A549 treated with DMSO at 1 μM for 4 hours (cell line): ENCODE results near the gene SMYD5. TPM values are rescaled to one million over a fixed set of nuclear protein-coding genes. Genes with fewer than 3 reads are reported as not detected.

Source experiments
- total RNA-seq: library from RNA; stranded (reverse); fragments of 200-300 nt; extraction: Qiagen RNA extraction; gene quantifications from 5 replicates; pipeline ENCODE4 v1.2.3, GENCODE V29; 2022; ENCODE audit warnings: low read depth

Gene SMYD5
- 56.0 to 59.8 TPM (median 57.6 TPM) in 5 replicates for total RNA-seq

DNA sequence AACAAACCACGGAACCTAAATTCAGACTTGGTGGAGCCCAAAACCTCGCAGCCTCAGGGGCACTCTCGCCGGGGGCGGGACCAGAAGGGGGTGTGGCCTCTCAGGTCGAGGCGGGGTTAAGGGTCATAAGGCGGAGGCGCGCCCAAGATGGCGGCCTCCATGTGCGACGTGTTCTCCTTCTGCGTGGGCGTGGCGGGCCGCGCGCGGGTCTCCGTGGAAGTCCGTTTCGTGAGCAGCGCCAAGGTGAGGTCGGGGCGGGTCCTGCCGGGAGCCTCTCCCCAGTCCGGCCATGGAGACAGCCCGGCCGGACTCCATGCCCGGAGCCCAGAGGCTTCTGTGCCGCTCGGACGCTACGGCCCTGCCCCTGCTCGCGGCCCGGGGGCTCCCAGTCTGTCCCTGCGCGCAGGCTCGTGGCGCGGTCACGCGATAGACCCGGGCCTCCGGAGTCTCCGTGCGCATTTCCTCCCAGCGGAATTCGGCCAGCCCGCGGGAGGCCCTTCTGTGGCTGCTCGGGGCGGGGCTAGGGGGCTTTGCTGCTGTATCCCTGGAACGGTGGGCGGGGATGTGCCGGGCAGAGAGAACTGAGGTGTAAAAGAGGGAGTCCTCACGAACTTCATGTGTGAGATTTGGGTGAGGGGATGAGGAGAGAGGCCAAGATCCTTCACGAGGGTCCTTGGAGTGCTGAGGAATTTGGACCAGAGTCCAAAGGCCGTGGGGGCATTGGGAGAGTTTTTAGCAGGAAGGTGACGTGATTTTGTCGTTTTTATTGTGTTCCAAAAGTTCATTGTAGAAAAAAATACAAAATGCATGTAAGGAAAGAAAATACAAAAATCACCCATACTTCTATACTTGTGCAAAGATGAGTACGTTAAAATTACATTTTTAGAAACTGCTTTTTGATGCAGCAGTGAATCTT is at the start of gene SMYD5:
Gene SMYD5, plus strand, starts transcription at position 126 of the 916 bp plus-strand sequence. Its CDS starts 22 bp downstream, at position 148.

DNA sequence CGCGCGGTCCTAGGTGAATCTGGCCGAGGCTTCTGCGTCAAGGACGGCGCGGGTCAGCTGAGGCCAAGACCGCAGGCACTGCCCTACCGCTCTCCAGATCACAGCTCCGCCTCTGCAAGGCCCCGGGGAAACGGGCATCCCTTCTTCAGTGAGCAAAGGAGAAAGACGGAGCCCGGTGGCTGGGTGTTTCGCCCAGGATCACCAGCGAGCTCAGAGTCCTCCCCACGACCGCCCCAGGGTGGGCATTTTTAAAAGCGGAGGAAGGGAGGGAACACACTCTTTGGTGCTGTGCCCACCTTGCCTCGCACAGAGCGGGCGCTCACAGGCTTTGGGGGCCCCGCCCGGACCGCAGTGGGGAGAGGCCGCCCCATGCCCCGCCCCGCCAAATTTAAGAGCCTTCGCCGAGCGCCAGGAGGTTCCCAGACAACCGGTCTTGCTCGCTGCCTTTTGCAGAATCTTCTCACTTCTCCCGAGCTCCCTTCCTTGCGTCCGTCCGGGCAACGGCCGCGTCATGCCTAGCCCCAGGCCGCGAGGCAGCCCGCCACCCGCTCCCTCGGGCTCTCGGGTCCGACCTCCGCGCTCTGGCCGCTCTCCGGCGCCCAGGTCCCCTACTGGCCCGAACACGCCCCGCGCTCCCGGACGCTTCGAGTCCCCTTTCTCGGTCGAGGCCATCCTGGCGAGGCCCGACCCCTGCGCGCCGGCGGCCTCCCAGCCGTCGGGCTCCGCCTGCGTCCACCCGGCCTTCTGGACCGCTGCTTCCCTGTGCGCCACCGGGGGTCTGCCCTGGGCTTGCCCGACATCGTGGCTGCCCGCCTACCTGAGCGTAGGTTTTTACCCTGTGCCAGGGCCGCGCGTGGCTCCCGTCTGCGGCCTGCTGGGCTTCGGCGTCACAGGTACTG is 11.6 kb upstream of the SMYD5 start, which contains the start of gene NOTO:
Gene NOTO, plus strand, starts transcription at position 419 of the 899 bp plus-strand sequence. Its CDS starts 93 bp downstream, at position 512.

DNA sequence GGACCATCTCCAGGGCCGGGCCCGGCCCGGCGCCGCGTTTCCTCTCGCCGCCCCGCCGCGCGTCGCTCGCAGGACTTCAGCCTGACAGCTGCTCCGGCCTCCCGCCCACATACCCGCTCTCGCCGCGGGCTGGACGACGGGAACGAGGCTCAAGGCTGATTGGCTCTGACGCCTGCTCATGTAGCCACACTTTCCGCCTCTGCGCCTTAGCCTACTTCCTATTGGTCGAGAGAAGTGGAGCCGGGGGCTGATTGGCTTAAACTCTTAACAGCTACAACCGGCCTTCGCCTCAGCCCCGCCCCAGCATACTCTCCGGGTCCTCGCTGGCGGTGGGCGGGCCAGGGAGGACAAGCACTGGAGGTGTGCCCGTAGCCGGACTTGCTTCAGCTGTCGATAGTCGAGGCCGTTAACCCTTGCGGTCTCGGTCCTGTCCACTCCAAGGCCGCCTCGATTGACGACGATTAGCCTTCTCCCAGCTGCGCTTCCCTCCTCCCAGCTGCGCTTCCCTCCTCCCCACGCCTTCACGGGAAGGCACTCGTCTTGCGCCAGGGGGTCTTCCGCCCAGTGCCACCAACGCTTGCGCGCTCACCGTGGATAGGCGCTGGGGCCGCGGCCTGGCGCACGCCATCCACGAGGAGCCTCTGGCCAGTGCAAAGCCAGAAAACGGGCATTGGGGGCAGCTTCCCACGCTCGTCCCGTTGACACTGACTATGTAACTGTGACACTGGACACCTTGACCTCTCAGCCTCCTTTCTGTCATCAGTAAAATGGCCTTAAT is 19.3 kb downstream of the SMYD5 start, which contains the start of gene PRADC1:
Gene PRADC1, minus strand, starts transcription at position 86 of the 778 bp plus-strand sequence. Its CDS starts 79 bp downstream, at position 7.

DNA sequence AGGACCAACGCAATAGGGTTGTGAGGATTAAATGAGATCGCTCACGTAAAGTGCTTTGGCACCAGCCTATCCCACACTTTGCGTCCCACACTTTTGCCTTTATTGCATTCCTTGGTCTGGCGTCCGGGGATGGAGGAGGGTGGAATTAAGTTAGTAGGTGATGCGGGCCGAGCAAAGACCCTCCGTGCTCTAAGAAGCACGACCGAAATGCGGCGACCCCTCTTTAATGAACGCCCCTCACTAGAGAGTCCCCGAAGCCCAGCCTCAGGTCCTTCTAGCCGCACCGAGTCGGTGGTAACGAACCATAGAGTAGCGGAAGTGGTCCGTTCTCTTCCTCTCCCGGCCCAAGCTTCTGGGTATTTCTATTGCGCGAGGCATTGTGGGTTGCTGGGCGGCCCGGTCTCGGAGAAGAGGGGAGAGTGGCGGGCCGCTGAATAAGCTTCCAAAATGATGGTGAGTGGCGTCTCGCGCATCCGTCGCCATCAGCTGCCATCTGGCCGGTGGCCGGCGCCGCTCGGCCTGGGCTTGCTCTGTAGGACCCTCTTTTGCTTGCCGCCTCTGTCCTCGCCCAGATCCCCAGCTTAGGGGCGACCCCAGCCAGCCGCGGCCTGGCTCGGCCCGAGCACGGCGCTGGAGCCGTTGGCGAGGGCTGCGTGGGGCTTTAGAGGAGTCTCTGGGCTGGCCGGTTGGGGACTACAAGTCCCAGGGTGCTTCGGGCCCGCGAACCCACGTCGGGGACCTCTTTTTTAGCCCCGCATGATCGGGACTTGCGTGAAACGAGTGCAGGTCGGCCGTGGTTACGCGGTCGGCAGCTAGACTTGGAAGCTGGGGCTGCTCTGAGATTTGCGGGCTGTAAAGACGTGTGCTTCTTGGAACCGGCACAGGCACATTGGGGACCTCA is 20.1 kb downstream of the SMYD5 start, which contains the start of gene CCT7:
Gene CCT7, plus strand, starts transcription at position 377 of the 901 bp plus-strand sequence. Its CDS starts 71 bp downstream, at position 448.

Other genes with a start within 250 kb of the SMYD5 start
- 13.5 to 17.9 TPM (median 17.2 TPM) in 5 replicates for gene SFXN5, start 142.5 kb upstream of the SMYD5 start, total RNA-seq
- gene RAB11FIP5, start 101.3 kb upstream of the SMYD5 start, total RNA-seq: 35.3 to 38.8 TPM (median 37.0 TPM) in 5 replicates
- 0.04 to 0.06 TPM in 2 of 5 replicates, not detected in the others for gene NOTO, start 11.7 kb upstream of the SMYD5 start, total RNA-seq
- 17.6 to 24.6 TPM (median 23.8 TPM) in 5 replicates for gene PRADC1, start 19.0 kb downstream of the SMYD5 start, total RNA-seq
- gene CCT7, start 20.1 kb downstream of the SMYD5 start, total RNA-seq: 565 to 891 TPM (median 613 TPM) in 5 replicates
- 4.4 to 6.1 TPM (median 5.3 TPM) in 5 replicates for gene FBXO41, start 70.2 kb downstream of the SMYD5 start, total RNA-seq
- 0.11 to 0.32 TPM (median 0.25 TPM) in 5 replicates for gene EGR4, start 79.3 kb downstream of the SMYD5 start, total RNA-seq
- 9.1 to 12.2 TPM (median 10.8 TPM) in 5 replicates for gene ALMS1, start 171.6 kb downstream of the SMYD5 start, total RNA-seq